Astrocyte of the hippocampus (primary cell): ENCODE measurements around the gene USP7.
A peak's percentile ranks its signal among the peaks of the same experiment; 100 is the strongest.
"Not testable (repeated sequence)": the region's sequence is repeated elsewhere in the genome, so short reads cannot be mapped to it uniquely, and the experiment has no call there.

Experiments used
- DNase-seq: peaks from one replicate; pipeline ENCODE4 v3.0.0; 2011; ENCODE audit warnings: low read depth, low spot score

Gene USP7

GRCh38 chr16:8972843-8973586 lies 9.3 kb upstream of the USP7 start:
- peak; percentile 74 for DNase-seq

- DNase-seq: no peak
Measured at GRCh38 chr16:8971416-8971815, 7.7 kb upstream of the USP7 start.

GRCh38 chr16:8969202-8969897 lies 5.6 kb upstream of the USP7 start:
- peak; percentile 52 for DNase-seq

GRCh38 chr16:8968054-8968453 lies 4.3 kb upstream of the USP7 start:
- DNase-seq: not testable (repeated sequence)

GRCh38 chr16:8967132-8967821 lies 3.6 kb upstream of the USP7 start:
- no peak for DNase-seq

- DNase-seq: no peak
Measured at GRCh38 chr16:8966817-8967131, 3.1 kb upstream of the USP7 start.

- no peak for DNase-seq
Measured at GRCh38 chr16:8964462-8964861, 756 bp upstream of the USP7 start.

- DNase-seq: peak; percentile 66
Measured at GRCh38 chr16:8963010-8963820, 491 bp downstream of the USP7 start.

- no peak for DNase-seq
Measured at GRCh38 chr16:8962393-8963009, 1.2 kb downstream of the USP7 start.

- DNase-seq: peak; percentile 34
Measured at GRCh38 chr16:8961811-8962390, 1.8 kb downstream of the USP7 start.

GRCh38 chr16:8960788-8961109 lies 3.0 kb downstream of the USP7 start:
- no peak for DNase-seq

GRCh38 chr16:8959921-8960787 lies 3.6 kb downstream of the USP7 start:
- DNase-seq: peak; percentile 40

GRCh38 chr16:8958344-8959167 lies 5.2 kb downstream of the USP7 start:
- DNase-seq: peak; percentile 41

- no peak for DNase-seq
Measured at GRCh38 chr16:8957509-8958157, 6.1 kb downstream of the USP7 start.

GRCh38 chr16:8957063-8957397 lies 6.7 kb downstream of the USP7 start:
- no peak for DNase-seq

GRCh38 chr16:8956265-8957062 lies 7.2 kb downstream of the USP7 start:
- no peak for DNase-seq

- no peak for DNase-seq
Measured at GRCh38 chr16:8955828-8956227, 7.9 kb downstream of the USP7 start.

- no peak for DNase-seq
Measured at GRCh38 chr16:8953064-8953463, 10.6 kb downstream of the USP7 start.
